K562 (cell line): ENCODE data around the gene ZNF441.

ENCODE experiments used
- ARNT ChIP-seq, 2 experiments: fragments of 450-650 bp; IDR thresholded peaks; 2 replicates each; pipeline ENCODE4 v1.6.1; 2016; ENCODE audit warnings: mild to moderate bottlenecking in 1 of 2
- CHD2 ChIP-seq: IDR thresholded peaks from 2 replicates; pipeline ENCODE4 v1.6.1; 2011; ENCODE audit warnings: low read depth, low read length
- CTCF ChIP-seq, 3 experiments: IDR thresholded peaks in 2 of 3; conservative IDR thresholded peaks in 1 of 3; 2 replicates each; pipeline ENCODE4 v1.5.1; 2011 to 2012; ENCODE audit warnings: low read length in 3 of 3, mild to moderate bottlenecking in 3 of 3, control low read depth in 2 of 3, improper control_type of control experiment in 1 of 3, inconsistent platforms in 1 of 3, low read depth in 1 of 3, mixed read lengths in 1 of 3, moderate library complexity in 1 of 3; ENCODE audit not compliant: insufficient read depth in 2 of 3
- FOXM1 ChIP-seq, 2 experiments: fragments of 450-650 bp in 1 of 2; sonication (generic) in 1 of 2; formaldehyde crosslinking in 1 of 2; IDR thresholded peaks; 2 replicates each; pipeline versions ENCODE4 v1.6.1 to v1.9.0; 2017 to 2022; ENCODE audit warnings: low read depth in 2 of 2, mild to moderate bottlenecking in 2 of 2, missing genetic modification reagents in 1 of 2, moderate library complexity in 1 of 2
- HIVEP1 ChIP-seq: fragments of 250-450 bp; sonication (Bioruptor Pico); IDR thresholded peaks from 2 replicates; pipeline ENCODE4 v1.4.0; 2020; ENCODE audit warnings: mild to moderate bottlenecking
- MITF ChIP-seq: IDR thresholded peaks from 2 replicates; pipeline ENCODE4 v1.6.1; 2014; ENCODE audit warnings: antibody characterized with exemption
- MTA1 ChIP-seq: fragments of 450-650 bp; IDR thresholded peaks from 2 replicates; pipeline ENCODE4 v1.6.1; 2017; ENCODE audit warnings: borderline replicate concordance
- TEAD2 ChIP-seq: fragments of 450-650 bp; IDR thresholded peaks from 2 replicates; pipeline ENCODE4 v1.6.1; 2016; ENCODE audit warnings: missing genetic modification characterization, control low read depth, missing compliant biosample characterization
- TEAD4 ChIP-seq, 2 experiments: sonication (generic) in 1 of 2; formaldehyde crosslinking in 1 of 2; IDR thresholded peaks; 2 replicates each; pipeline versions ENCODE4 v1.6.1 to v1.8.0; 2012 to 2022; ENCODE audit warnings: borderline replicate concordance in 1 of 2, inconsistent platforms in 1 of 2, low read length in 1 of 2, mild to moderate bottlenecking in 1 of 2, missing genetic modification reagents in 1 of 2
- ZHX1 ChIP-seq: fragments of 150-350 bp; conservative IDR thresholded peaks from 2 replicates; pipeline ENCODE4 v1.6.1; 2014; ENCODE audit warnings: low read length
- ZNF174 ChIP-seq: fragments of 250-450 bp; sonication (Bioruptor Pico); IDR thresholded peaks from 2 replicates; pipeline ENCODE4 v1.4.0; 2020; ENCODE audit warnings: mild to moderate bottlenecking

DNA sequence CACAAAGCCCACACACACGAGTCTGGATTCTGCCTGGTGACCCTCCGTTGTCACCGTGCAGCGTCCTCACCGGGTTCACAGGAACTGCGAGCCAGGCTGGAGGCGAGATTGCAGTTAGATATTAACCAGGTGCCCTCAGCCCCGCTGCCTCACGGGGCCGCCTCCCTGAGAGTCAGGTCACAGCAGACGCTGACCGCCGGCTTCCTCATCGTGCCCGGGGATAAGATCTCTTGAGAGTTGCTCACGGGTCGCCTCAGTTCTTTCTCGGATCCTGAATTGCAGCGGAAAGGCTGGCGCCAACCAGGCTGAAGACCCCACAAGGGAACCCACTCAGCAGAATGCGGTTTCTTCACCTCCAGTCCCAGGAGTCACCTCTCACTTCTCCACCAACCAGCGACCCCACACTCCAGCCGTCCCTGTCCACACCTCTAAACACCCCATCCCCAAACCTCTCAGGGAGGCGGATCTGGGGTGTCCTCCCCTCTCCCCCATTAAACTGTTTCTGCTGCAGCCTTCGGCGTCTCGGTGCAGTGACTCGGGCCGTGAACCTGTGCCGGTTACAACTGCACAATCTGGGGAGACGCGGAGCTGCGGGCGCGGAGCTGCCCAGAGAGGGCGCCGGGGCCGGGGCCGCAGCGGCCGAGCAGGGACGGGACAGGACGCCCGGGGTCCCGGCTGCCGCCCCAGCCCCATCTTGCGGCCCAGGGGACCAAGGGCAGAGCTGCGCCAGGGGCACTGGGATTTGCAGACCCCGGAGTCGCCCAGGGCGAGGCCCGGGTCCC is 28.6 kb upstream of the ZNF441 start:
- TF ChIP-seq MTA1 (no peak), TEAD2 (no peak), ARNT (IDR thresholded peaks at IDR 0.05) (no peak), CTCF (IDR thresholded peaks at IDR 0.05 in 2 of 3, conservative IDR thresholded peaks at IDR 0.05 in 1 of 3; ENCODE audit: insufficient read depth in 2 of 3, low read depth in 1 of 3, low read length in 3 of 3) (peak in 1 of 3 experiments; percentile 3; a peak in 1 of 6 replicates), ZNF174 (CRISPR knock-in tag) (no peak), CHD2 (no peak), HIVEP1 (no peak), TEAD4 (IDR thresholded peaks at IDR 0.05; ENCODE audit: low read length) (no peak), TEAD4 (CRISPR knock-in tag; IDR thresholded peaks at IDR 0.05; ENCODE audit: borderline replicate concordance) (no peak), FOXM1 (IDR thresholded peaks at IDR 0.05; ENCODE audit: low read depth) (no peak), FOXM1 (CRISPR knock-in tag; IDR thresholded peaks at IDR 0.05; ENCODE audit: low read depth) (no peak), MITF (no peak), ZHX1 (no peak)
